Measurements from ENCODE around the gene WARS2.

DNA sequence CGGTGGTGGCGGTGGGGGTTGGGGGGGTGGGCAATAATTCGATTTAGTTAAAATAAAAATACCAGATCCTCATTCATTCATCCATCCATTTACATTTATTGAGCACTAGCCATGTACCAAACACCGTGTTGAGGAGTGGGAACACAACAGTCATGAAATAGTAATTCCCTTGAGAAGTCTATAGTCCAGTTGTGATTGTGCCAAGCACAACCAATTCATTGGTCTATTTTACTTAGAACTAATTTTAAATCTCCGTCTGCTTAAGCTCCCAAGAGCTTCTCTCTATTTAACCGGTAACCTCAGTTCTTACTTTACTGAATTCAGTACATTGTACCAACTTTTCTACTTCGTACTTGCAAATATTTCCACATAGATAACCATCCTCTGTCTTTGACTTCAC, 38.4 kb downstream of the WARS2 start:
- no peak for TF ChIP-seq EZH2phosphoT487 (IDR thresholded peaks at IDR 0.05; ENCODE audit: borderline replicate concordance, low read length)
- no peak for TF ChIP-seq EZH2 (IDR thresholded peaks at IDR 0.05; ENCODE audit: low read length, unreplicated experiment)
- TF ChIP-seq, protein P1, sequence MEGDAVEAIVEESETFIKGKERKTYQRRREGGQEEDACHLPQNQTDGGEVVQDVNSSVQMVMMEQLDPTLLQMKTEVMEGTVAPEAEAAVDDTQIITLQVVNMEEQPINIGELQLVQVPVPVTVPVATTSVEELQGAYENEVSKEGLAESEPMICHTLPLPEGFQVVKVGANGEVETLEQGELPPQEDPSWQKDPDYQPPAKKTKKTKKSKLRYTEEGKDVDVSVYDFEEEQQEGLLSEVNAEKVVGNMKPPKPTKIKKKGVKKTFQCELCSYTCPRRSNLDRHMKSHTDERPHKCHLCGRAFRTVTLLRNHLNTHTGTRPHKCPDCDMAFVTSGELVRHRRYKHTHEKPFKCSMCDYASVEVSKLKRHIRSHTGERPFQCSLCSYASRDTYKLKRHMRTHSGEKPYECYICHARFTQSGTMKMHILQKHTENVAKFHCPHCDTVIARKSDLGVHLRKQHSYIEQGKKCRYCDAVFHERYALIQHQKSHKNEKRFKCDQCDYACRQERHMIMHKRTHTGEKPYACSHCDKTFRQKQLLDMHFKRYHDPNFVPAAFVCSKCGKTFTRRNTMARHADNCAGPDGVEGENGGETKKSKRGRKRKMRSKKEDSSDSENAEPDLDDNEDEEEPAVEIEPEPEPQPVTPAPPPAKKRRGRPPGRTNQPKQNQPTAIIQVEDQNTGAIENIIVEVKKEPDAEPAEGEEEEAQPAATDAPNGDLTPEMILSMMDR (conservative IDR thresholded peaks at IDR 0.05; ENCODE audit: low read depth, low read length), result no peak

Data from PC-3 (cell line).